Loucy (cell line): ENCODE results near the gene SEL1L.

ENCODE experiments used
- CTCF ChIP-seq: fragments of 200-600 bp; sonication (generic); conservative IDR thresholded peaks from 2 replicates; pipeline ENCODE4 v1.5.1; 2014; ENCODE audit warnings: mild to moderate bottlenecking, antibody characterized with exemption, low read length
- EZH2phosphoT487 ChIP-seq: fragments of 200-600 bp; IDR thresholded peaks from 2 replicates; pipeline ENCODE4 v1.6.1; 2018; ENCODE audit warnings: antibody characterized with exemption, mild to moderate bottlenecking, moderate library complexity, borderline replicate concordance

- TF ChIP-seq CTCF (no peak), EZH2phosphoT487 (no peak)
These were observed 23.7 kb downstream of the SEL1L start for GRCh38 chr14:81509838-81510452.
